ENCODE data around the gene THADA.

DNA sequence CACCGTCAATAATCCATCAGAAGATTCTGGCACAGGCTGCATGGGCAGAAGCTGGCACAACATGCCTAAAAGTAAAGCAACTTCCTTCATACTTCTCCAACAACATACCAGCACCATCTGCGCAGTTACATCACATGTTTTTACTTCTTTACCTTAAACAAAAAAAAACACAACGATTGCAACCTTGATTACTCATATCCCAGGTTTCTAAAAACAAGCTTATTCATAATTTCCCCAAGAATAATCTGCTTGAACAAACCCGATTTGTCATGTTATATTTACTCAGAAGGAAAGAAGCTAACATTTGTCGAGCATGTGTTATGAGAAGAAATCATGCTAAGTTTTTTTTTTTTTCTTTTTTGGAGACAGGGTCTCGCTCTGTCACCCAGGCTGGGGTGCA, 54.7 kb downstream of the THADA start:
- TF ChIP-seq CTCF (IDR thresholded peaks at IDR 0.05; ENCODE audit: poor library complexity) (no peak), EZH2phosphoT487 (IDR thresholded peaks at IDR 0.05; ENCODE audit: low read depth, severe bottlenecking, unreplicated experiment) (no peak)

Measured in hepatocyte (in vitro differentiated cells).